GM19099 (cell line): ENCODE data around the gene CCDC191.

ENCODE experiments used
- POLR2A ChIP-seq: IDR thresholded peaks from 3 replicates; pipeline ENCODE4 v1.6.1; 2011; ENCODE audit warnings: low read depth; ENCODE audit not compliant: insufficient read length; ENCODE audit errors: extremely low read depth

Gene CCDC191

DNA sequence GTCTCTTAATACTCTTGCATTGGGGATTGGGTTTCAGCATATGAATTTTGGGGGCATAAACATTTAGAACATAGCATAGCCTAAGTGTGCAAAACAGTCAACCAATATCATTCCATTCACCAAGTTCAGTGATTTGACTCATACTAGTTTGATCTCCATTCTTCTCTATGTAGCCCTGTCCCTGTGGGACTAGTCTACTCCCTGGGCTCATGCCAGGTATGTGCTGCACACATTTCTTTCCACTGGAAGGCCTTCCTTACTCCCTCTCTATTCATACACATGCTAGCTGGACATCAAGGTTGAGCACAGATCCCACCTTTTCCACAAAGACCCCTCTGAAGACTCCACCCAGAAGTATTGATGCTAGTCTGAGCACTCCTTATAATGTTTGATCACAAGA lies 103.4 kb downstream of the CCDC191 start:
- no peak for TF ChIP-seq POLR2A

DNA sequence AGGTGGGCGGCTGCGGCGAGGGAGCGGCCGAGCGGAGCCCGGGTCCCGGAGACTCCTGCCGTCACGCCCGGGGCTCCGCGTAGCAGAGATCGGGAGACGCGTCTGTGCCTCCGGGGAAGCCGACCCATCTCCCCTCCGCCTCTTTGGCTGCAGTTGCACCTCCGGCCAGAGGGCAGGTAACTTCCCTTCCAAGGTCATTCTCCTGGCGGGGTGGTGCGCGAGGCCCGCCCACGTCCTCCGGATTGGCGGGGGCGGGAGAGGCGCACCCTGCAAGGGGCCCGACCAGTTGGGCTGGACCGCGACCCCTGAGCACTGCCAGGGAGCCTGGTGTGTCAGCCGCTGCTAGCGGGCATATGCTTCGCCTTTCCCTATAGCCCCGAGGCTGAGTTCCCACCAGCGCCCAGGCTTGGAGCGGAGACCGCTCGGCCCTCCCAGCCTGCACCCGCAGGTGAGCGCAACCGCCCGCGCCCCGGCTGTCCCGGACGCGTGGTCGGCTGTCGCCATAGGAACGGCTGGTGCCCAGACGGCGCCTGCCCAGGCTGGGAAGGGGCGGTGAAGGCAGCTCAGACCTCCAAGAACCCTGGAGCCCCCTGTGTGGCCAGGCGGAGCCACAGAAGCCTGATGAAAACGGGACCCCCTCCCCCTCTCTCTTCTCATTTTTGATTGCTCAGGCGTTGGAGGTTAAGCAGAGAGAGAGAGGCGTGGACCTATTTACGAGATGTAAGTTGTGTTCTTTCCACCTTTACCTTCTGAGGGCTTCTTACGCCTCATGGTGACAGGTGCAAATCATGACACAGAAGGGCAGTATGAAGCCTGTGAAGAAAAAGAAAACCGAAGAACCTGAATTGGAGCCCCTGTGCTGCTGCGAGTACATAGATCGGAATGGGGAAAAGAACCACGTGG lies 108.1 kb downstream of the CCDC191 start:
- TF ChIP-seq POLR2A = no peak

DNA sequence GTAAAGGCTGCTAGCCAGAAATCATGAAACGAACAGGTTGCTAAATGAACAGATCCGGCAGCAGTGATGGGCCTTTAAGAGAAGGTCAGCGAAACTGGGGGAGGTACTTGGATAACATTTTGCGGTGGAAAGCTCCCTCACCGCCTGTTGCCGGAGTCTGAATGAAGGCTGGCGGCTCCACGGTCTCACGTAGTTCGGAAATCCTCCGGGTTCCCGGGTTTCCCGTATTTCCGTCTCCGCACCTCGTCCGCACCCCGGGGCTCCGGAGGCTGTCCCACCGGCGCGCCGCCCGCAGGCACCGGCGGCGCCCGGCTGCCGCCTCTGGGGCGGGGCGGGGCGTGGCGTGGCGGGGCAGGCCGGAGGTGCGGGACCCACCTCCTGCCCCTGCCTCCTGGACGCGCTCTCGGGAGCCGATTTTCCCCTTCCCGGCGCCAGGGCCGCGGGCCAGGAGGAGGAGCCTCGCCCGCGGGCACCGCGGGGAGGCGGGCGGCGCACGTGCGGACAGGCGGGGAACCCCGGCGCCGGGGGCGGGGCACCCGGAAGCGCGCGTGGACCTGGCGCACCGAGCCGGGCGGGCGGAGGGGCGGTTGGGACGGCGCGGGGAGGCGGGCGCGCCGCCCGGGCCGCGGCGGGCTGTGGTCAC lies 108.8 kb downstream of the CCDC191 start, which contains the start of gene ZDHHC23:
ZDHHC23 (plus strand) TSS at position 642 of the 643 bp plus-strand sequence. CDS start 790 bp downstream, outside the sequence.
- no peak for TF ChIP-seq POLR2A

DNA sequence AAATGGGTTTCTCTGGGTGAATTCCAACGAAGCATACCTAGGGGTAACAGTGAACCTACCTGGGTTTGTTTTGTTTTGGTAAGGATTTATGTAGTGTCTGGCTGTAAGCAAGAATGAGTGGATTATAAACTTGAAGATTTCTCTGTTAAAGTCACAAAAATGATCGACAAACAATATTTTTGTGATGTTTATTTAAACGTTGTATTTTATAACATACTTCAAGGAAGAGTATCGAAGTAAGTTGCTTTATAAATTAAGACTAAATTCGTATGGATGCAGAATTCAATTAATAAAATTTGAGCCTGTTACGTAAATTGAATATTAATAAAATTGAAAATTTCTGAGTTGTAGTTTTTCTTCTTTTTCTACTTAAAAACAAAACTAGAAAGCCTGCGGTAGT lies 109.5 kb downstream of the CCDC191 start:
- no peak for TF ChIP-seq POLR2A

DNA sequence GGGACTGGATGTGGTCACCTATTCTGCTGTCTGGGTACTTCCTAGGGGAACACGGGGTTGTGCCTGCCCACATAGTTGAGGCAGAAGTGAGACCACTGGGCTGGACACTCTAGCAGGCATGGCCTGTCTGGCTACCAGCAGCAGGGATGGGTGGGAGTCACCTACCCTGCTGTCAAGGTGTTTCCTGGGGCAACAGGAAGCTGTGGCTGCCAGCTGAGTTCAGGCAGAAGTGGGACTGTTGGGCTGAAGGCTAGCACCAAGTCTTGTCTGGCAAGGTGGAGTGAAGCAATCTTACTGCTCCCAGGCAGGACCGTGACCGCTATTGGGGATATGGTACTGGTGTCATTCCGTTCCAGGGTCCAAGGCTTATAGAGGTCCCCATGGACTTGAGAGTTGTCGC lies 128.8 kb downstream of the CCDC191 start:
- TF ChIP-seq POLR2A = no peak

DNA sequence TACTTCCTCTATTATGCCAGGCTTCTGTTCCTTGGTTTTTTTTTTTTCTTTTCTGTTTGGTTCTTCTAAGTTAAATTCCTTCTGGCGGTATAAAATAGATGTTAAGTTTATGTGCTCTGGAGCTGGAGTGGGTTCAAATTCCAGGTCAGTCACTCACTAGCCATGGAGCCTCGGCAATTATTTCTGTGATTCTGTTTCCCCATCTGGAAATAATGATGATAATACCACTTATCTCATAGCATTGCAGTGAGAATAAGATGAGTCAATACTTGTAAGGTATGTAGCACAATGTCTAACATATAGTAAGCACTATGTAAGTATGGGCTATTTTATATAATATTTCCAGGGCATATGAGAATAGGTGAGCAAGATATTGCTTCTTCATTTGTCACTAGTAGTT lies 141.7 kb downstream of the CCDC191 start:
- TF ChIP-seq POLR2A = no peak
